Mononuclear cell (primary cell): ENCODE results near the gene TBX20. TPM values are rescaled to one million over a fixed set of nuclear protein-coding genes. Genes with fewer than 3 reads are reported as not detected.

Experiments used
- H3K27me3 ChIP-seq: 2 replicates; pipeline ENCODE4 v1.6.0; 2011; ENCODE audit warnings: low read length, control low read depth; ENCODE audit not compliant: insufficient read depth
- H3K4me1 ChIP-seq: 2 replicates; pipeline ENCODE4 v1.5.1; 2011; ENCODE audit warnings: mild to moderate bottlenecking, low read length, control low read depth; ENCODE audit not compliant: insufficient read depth
- H3K4me3 ChIP-seq: 2 replicates; pipeline ENCODE4 v1.5.1; 2011; ENCODE audit warnings: mild to moderate bottlenecking, low read length, moderate library complexity
- H3K9me3 ChIP-seq: 2 replicates; pipeline ENCODE4 v1.5.1; 2011; ENCODE audit warnings: low read depth, mild to moderate bottlenecking, control low read depth, low read length
- total RNA-seq: library from RNA; depleted of rRNA; stranded (reverse); fragments of >200 nt; gene quantifications from one replicate; pipeline ENCODE4 v1.2.3, GENCODE V29; 2012

The TBX20 gene
- total RNA-seq, 1 donor, result 0.42 TPM

DNA sequence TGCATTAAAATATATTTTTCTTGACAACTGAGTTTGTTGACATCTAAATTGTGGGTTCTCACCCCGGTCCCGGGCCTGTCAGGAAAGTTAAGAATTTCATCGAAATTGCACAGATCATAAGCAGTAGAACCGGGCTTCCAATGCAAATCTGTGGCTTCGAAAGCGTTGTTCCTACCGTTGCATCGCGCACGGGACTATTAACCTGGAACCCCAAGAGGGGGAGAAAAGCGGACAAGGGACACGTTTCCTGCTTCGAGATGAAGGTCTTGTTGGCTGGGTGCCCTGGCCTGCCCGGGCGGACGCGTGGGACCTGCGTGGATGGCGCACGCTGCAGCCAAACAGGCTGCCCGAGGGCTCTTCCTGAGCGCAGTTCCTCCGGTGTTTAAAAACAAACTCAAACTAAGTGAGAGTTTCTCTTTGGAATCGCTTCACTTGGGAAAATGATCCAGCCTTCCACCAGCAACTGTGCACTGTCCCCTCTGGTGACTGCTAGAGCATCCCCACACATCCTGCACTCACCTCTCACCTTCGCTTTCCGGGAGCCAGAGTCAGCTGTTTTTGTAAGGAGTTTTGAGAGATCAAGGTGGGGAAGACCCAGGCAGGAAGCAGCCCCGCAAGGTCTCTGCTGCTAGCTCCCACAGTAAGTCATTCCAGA lies 5.1 kb upstream of the TBX20 start:
- Histone ChIP-seq H3K9me3 (no peaks in the 10 kb centered on the region), H3K4me1 (peaks cover 9% of the 10 kb centered on the region), H3K27me3 (peaks cover 99% of the 10 kb centered on the region), H3K4me3 (no peak overlapping the region)

DNA sequence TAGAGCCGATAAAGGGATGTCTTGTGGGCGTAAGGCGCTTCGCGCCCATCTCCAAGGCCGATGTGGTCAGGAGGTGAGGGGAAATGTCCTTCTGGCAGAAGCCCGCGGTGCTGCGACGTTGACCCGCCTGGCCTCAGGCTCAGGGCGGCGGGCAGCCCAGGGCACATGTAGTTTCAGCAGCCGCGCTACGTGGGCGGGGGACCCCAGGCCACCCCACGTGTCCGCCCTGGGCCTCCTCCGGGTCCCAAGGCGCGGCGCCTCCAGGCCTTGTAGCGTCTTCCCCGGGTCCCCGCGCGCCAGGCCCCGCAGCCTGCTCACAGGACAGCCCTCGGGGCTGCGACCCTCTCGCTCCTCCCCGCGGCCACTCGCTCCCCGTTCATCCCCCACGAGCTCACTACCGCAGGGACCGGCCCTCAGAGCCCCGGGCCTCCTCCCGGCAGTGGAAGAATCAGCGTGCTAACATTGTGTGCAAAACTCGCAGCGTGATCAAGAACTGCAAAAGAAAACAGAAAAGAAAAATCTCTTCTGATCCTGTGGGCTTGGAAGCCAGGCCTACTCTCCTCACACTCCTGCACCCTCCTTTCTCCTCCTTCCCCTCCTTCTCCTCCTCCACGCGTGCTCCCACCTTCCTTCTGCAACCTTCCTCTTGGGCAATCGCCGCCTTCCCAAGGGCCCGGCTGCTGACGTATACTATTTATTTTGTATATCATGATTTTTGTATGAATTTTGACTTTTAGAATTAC lies 4.4 kb upstream of the TBX20 start:
- Histone ChIP-seq H3K9me3 (no peaks in the 10 kb centered on the region), H3K4me1 (peaks cover 16% of the 10 kb centered on the region), H3K27me3 (peaks cover 98% of the 10 kb centered on the region), H3K4me3 (no peak overlapping the region)

DNA sequence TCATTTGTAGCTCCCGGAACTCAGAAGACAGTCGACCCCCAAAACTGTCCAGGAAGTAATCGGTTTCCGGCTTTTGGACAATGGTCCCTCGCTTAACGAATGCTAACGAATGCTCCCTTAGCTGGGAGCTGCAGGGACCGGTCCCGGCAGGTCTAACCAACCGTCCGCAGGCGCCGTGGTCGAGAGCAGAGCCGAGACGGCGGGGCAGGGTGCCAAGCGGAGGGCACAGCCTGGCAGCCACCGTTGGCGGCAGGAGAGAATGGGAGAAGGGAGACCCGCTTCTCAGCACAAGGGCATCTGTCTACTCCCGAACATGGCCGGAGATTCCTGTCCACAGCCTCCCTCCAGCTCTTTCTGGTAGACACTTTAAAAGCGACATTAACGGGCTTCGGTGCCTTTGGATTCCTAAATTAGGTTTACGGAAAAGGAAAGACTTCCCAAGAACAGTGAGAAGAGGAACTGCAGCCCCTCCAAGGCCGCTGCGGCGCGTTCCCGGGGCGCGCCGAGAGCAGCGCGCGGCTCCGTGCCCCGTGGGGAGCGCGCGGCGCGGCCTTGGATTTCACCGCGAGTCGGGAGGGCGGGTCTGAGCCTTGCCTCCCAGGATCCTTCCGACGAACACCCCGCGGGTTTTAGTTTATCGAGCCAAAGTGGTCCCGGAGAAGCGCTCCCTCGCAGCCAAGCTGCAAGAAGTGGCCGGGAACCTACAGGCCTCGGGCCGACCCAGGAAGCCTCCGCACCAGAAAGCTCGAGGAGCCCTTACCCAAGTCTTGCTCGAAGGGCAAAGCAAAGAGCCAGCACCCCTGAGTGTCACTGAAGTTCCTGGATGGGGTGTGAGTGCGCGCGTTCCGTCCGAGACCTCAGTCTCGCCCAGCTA lies 3.6 kb upstream of the TBX20 start:
- peaks cover 98% of the 10 kb centered on the region for H3K27me3 ChIP-seq
- peaks cover 17% of the 10 kb centered on the region for H3K4me1 ChIP-seq
- H3K4me3 ChIP-seq, result no peak overlapping the region
- no peaks in the 10 kb centered on the region for H3K9me3 ChIP-seq

DNA sequence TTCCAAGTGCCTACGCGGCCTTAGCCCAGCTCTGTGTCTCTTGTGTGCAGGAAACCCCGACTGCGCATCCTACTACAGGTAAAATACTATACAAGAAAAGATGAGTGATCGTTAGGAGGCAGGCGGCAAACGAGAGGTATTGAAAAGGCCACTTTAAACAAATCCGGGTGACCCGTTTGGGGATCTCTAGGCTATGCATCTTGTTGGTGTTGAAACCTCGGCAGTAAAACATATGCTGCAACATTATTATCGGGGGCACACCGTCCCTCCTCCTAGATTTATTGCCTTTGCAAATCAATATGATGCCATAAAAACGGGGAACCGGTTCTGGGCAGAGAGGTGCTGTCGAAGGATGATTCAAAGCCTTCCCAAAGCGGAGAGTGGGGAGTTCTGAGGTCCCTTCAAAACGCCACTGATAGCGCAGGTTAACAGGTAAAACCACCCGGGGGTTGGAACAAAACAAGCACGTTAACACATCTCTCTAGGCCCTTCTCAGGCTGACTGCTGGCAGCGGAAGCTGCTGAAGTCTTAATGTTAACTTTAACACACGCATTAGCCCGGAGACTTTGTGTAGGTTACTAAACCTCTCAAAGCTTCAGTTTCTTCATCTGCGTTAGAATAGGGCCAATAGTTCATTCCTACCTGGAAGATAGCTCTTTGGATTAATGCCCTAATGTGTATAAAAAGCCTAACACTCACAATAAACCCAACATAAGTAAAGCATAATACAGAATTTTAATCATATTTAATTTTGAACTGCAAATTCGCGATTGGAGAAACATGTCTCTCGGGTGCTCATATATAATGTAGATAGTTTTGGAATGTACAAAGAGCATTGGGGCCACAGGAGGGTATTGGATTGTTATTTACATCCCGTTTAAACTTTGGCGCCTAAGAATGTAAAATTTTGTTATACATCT lies 2.6 kb upstream of the TBX20 start:
- no peaks in the 10 kb centered on the region for H3K9me3 ChIP-seq
- H3K27me3 ChIP-seq, result peaks cover 98% of the 10 kb centered on the region
- peaks cover 20% of the 10 kb centered on the region for H3K4me1 ChIP-seq
- no peak overlapping the region for H3K4me3 ChIP-seq

DNA sequence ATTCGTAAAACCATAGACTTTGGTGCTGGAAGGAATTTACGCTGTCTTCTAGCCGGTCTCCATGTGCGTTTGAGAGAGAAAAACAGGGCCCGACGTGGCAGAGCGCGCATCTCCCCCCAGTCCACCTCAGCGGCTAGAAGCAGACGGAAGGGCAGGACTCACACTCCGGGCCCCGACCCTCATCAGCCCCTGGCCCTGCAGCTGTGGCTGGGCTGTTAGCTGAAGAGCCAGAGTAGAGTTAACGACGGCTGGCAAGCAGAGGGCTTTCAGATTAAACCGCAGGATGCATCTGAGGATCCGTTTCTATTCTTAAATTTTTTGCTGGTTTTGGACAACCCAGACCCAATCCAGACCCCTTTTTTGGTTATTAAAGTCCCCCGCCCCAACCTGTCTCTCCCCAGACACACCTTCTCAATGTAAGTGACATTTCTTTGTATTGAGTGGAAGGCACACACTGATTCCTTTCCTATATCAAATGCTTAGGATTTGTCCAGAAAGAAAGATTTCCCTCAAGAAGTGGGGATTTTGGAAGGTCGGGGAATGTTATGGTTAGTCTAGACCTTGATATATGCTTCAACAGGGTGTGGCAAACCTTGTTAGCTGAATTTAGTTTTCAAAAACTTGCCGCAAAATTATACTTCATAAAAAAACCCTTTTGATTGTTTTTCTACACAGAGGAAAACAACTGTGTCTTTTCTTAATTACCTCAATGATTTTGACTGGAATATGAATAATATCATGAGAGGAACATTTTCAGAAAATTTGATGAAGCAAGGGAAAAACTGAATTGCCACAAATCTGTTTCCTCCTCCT lies 1.7 kb upstream of the TBX20 start:
- H3K27me3 ChIP-seq, result peaks cover 98% of the 10 kb centered on the region
- H3K9me3 ChIP-seq, result no peaks in the 10 kb centered on the region
- no peak overlapping the region for H3K4me3 ChIP-seq
- H3K4me1 ChIP-seq, result peaks cover 20% of the 10 kb centered on the region

DNA sequence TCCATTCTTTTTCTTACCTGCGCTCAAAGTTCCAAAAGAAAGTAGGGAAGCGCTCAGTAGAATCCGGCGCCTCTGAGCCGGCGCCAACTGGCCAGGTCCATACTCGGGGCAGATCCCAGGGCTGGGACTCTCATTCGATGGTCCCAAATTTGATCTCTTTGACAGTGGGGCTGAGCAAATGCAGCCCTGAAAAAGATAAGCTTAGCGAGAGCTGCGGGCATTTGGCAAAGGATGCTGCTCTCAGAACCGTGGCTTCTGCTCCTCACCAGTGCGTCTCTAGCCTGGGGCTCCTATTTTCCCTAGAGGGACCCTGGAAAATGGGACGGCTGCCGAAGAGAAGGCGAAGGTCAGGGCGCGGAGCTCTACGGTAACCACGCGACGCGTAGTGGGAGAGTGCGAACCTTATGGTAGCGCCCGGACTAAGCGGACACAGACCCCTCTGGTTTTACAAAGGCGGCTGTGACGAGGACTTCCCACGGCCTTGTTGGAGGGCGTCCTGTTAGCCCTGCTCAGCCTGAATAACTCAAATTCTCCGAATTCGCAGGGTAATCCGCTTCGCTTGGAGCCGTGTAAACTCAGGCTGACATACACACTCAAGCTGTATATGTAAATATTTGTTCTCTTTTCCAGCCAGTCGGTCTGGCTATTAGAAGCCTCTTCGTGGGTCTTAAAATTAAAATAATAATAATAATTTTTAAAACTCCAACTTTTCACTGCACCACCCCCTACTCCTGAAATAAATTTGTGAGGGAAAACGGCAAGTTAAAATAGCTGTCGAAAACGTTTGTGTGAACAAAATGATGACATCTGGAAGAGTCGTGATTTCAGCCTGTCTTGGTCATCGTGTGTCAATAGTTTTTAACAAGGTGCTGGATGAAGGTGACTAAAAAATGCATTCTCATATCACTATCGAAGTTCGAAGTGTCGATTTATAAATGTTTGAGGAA lies 869 bp upstream of the TBX20 start:
- H3K27me3 ChIP-seq, result peaks cover 98% of the 10 kb centered on the region
- H3K4me1 ChIP-seq, result peaks cover 20% of the 10 kb centered on the region
- no peak overlapping the region for H3K4me3 ChIP-seq
- no peaks in the 10 kb centered on the region for H3K9me3 ChIP-seq

DNA sequence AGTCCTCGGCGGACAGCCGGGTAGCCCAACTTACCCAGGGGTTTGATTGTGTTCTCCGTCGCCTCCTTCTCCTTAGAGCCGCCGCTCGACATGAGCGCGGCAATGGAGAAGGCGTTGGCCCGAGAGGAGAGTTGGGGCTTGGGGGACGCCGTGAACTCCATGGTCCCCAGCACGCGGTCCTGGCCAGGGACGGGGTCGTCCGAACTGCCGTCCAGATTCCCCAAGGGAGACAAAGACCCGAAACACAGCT lies 515 bp downstream of the TBX20 start:
- no peak overlapping the region for H3K4me3 ChIP-seq
- H3K27me3 ChIP-seq, result peaks cover 98% of the 10 kb centered on the region
- H3K9me3 ChIP-seq, result no peaks in the 10 kb centered on the region
- H3K4me1 ChIP-seq, result peaks cover 20% of the 10 kb centered on the region

DNA sequence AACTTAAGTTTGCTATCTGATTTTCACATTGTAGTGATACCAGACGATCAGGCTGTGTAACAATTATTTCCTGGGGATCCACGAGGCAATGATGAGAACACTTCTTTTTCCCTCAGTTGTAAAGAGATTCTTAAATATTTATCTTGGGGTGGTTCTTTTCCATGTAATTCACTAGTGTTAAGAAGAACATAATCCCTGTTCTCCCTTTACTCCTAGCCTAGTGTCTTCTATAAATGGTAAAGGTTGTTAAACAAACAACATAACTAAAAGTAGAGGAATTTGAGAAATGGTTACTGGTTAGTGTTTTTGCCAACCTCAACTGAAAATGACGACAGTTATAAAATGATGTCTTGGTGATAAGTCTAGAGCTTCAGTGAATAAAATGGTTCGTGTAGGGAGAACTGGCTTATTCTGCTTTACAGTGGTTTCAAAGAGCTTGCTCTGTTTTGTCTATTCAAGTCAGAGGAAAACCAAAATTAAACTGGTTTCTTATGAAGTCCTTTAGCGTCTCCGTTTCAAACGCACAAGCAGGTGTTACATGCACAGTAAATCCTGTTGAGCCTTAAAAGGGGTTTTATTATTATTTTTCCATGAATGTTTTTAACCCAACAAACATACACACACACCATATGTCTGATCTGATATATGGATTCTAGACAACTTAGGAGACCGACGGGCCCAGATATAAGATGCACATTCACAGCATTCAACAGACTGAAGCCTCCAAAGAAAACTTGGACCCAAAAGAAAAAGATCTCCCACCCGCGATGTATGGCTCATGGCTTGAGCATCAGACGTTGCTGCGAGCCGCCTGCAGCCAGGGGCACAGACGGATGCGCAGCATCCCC lies 1.1 kb downstream of the TBX20 start:
- peaks cover 20% of the 10 kb centered on the region for H3K4me1 ChIP-seq
- H3K9me3 ChIP-seq, result no peaks in the 10 kb centered on the region
- H3K27me3 ChIP-seq, result peaks cover 96% of the 10 kb centered on the region
- H3K4me3 ChIP-seq, result no peak overlapping the region

DNA sequence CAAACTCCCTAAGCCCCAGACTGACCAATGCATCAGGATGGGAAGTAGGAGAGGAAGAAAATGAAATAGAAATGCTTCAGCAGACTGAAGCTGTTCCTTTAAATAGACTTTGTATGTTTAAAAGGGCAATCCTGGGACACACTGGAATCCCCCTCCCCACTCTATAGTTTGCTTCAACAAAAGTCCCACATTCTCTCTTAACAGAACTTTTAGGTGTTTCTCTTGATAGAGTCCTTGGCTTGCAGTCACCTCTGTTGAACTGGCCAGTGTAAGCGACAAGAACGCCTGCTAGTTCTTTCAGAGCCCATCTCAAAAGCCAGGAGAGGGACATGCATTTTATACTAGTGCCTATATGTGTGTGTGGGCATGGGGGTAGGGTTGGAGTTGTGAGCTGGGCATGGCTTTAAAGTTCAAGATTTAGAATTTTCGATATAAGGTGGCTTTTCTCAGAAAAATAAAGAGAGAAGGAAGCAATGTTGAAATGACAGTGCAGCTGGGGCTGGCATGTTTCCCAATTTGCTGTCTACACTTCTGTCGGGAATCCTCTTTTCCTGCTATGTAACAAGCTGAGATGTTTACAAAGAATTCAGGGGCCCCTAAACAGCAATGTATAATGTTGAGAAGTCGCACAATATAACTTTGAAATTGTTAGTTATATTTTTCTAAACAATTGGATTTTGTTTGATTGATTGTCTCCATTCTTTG lies 2.1 kb downstream of the TBX20 start:
- H3K9me3 ChIP-seq, result no peaks in the 10 kb centered on the region
- peaks cover 96% of the 10 kb centered on the region for H3K27me3 ChIP-seq
- H3K4me3 ChIP-seq, result no peak overlapping the region
- peaks cover 15% of the 10 kb centered on the region for H3K4me1 ChIP-seq

DNA sequence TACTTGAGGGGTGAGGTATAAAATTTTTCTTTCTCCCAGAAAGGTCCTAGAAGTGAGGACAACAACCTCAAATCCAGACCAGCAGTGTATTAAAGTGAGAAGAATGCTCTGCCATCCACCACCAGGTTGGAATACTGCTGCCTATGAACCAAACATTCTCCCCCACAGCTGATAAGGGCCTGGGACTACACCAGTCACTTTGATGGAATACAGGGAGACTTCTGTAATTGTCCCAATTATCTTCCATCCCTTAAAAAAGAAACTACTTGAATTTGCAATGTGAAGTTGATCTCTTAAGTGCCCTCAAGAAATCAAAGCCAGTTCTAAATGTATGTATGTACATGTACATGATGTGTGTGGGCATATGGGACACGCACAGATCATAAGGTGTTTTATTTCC lies 3.0 kb downstream of the TBX20 start:
- Histone ChIP-seq H3K4me3 (no peak overlapping the region), H3K4me1 (peaks cover 15% of the 10 kb centered on the region), H3K9me3 (no peaks in the 10 kb centered on the region), H3K27me3 (peaks cover 96% of the 10 kb centered on the region)

DNA sequence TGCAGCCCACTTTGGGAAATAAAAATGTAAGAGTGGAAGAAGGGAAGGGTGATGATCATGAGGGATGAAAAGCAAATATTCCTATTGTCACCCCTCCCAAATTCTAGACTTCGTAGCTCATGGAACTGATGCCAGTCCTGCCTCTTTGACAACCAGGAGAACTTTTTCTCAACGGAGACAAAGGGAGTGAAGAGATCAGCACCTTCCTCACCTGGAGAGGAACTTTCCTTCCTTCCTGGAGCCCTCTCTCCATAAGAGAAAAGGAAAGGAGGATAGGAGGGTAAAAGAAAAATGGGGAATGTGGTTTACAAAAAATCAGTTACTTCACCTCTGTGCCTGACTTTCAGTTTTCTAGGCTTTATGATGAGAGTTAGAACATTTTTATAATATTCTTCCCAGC lies 3.4 kb downstream of the TBX20 start:
- Histone ChIP-seq H3K9me3 (no peaks in the 10 kb centered on the region), H3K4me3 (no peak overlapping the region), H3K27me3 (peaks cover 96% of the 10 kb centered on the region), H3K4me1 (peaks cover 15% of the 10 kb centered on the region)

DNA sequence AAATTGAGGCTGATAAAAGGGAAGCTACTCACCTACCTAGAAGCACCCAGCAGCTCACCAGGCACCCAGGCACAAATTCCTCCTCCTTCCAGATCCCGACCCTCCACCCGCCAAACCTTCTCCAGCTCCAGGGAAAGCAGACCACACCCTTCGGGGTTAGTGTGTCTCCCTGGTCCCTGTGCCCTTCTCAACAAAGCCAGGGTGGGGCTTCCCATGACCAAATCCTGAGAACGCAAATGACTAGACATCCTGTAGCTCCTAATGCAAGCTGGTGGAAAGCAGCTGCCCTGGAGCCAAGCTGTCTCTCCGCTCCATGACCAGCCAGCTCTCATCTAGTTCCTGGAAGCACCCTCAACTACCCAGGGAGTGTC lies 4.4 kb downstream of the TBX20 start:
- no peaks in the 10 kb centered on the region for H3K9me3 ChIP-seq
- no peak overlapping the region for H3K4me3 ChIP-seq
- peaks cover 96% of the 10 kb centered on the region for H3K27me3 ChIP-seq
- peaks cover 15% of the 10 kb centered on the region for H3K4me1 ChIP-seq
